ENCODE measurements around the gene EXT2.

DNA sequence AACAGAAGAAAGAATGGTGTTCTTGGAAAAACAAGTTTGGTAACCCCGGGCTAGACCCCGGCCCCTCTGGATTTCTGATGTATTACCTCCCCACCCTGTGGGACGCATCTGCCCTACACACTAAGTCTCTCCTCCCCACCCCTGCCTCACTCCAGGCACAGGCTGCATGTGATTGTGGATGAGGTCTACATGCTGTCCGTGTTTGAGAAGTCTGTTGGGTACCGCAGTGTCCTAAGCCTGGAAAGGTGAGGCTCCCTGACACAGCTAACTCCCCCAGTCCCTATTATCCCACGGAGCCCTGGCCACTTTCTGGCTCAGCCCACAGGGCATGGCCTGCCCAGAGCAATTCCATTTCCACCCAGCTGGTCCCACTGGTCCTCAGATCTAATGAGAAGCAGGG lies 16.1 kb upstream of the EXT2 start:
- TF ChIP-seq, protein P1, sequence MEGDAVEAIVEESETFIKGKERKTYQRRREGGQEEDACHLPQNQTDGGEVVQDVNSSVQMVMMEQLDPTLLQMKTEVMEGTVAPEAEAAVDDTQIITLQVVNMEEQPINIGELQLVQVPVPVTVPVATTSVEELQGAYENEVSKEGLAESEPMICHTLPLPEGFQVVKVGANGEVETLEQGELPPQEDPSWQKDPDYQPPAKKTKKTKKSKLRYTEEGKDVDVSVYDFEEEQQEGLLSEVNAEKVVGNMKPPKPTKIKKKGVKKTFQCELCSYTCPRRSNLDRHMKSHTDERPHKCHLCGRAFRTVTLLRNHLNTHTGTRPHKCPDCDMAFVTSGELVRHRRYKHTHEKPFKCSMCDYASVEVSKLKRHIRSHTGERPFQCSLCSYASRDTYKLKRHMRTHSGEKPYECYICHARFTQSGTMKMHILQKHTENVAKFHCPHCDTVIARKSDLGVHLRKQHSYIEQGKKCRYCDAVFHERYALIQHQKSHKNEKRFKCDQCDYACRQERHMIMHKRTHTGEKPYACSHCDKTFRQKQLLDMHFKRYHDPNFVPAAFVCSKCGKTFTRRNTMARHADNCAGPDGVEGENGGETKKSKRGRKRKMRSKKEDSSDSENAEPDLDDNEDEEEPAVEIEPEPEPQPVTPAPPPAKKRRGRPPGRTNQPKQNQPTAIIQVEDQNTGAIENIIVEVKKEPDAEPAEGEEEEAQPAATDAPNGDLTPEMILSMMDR (IDR thresholded peaks at IDR 0.05; ENCODE audit: low read depth, low read length, poor library complexity, severe bottlenecking) = no peak
- no peak for TF ChIP-seq EZH2phosphoT487 (IDR thresholded peaks at IDR 0.05; ENCODE audit: borderline replicate concordance, low read length)

Measured in DOHH2 (cell line).